ENCODE results near the gene POU3F3.

Gene POU3F3

DNA sequence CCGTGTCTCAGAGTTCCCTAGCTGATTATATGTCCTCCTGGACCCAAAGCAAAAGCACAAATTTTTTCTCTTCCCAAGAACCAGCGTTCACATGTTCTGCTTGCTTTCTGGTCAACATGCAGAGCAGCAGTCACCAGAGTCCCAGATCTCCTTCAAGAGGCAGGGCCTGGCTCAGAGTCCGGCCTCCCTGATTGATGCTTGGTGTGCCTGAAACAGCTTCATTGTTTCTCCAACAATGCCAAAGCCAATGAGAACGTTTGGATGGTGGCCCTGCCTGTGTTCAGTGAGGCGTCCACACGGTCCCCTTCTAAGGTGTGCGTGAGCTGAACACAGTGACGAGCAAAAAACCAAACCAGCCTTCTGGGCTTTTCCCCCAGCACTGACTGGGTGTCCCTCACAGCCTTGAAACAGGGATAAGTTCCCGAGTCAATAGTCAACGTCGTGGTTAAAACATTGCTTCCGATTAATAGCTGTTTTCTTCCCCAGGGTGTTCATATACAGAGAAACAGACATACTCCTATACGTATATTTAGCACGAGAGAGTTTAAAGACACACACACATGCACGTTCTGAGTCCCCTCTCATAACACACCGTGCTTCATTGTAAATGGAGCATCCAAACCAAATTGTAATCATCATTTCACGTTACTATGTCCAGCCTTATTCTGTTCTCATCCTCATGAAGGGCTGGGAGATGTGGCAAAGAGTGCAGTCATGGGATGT lies 19.3 kb upstream of the POU3F3 start:
- no peak overlapping the region for H3K4me3 ChIP-seq (ENCODE audit: insufficient read depth, low read depth, low read length, poor library complexity, severe bottlenecking)
- no peaks in the 10 kb centered on the region for H3K36me3 ChIP-seq (ENCODE audit: control insufficient read depth, insufficient read depth, low read length)
- H3K9me3 ChIP-seq (ENCODE audit: control insufficient read depth, low read length) = no peaks in the 10 kb centered on the region
- no peaks in the 10 kb centered on the region for H3K4me1 ChIP-seq (ENCODE audit: control insufficient read depth, insufficient read depth, low read length, poor library complexity, severe bottlenecking)
- no peak overlapping the region for H3K27ac ChIP-seq (ENCODE audit: insufficient read depth, low read length, poor library complexity, severe bottlenecking)
- DNase-seq = no peak
- H3K27me3 ChIP-seq (replicated peaks; ENCODE audit: control insufficient read depth, insufficient read depth, low read length, poor library complexity, severe bottlenecking) = no peaks in the 10 kb centered on the region

- no peak for DNase-seq
- Histone ChIP-seq H3K27ac (ENCODE audit: insufficient read depth, low read length, poor library complexity, severe bottlenecking) (no peak overlapping the region), H3K9me3 (ENCODE audit: control insufficient read depth, low read length) (no peaks in the 10 kb centered on the region), H3K4me3 (ENCODE audit: insufficient read depth, low read depth, low read length, poor library complexity, severe bottlenecking) (no peak overlapping the region), H3K36me3 (ENCODE audit: control insufficient read depth, insufficient read depth, low read length) (no peaks in the 10 kb centered on the region), H3K4me1 (ENCODE audit: control insufficient read depth, insufficient read depth, low read length, poor library complexity, severe bottlenecking) (no peaks in the 10 kb centered on the region), H3K27me3 (replicated peaks; ENCODE audit: control insufficient read depth, insufficient read depth, low read length, poor library complexity, severe bottlenecking) (no peaks in the 10 kb centered on the region)
Measured at GRCh38 chr2:104836265-104836664, 17.6 kb upstream of the POU3F3 start.

DNA sequence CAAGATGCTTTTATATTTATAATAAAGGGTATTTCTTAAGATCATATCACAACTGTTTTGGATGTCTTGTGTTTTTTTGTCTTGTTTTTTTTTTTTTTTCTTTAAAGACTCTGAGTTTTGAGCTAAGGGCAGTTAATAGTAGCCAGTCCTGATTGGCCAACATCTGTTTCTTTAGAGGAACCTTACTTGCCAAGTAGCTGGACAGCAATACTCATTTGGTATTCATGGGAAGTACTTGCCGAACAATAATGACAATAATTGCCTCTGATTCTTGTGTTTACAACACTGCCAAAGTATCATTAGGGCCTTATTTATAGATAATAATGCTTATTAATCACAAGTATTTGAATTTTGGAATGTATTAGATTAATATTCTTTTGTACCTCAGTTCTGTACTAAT lies 17.1 kb upstream of the POU3F3 start:
- Histone ChIP-seq H3K27me3 (replicated peaks; ENCODE audit: control insufficient read depth, insufficient read depth, low read length, poor library complexity, severe bottlenecking) (peaks cover under 1% of the 10 kb centered on the region), H3K27ac (ENCODE audit: insufficient read depth, low read length, poor library complexity, severe bottlenecking) (no peak overlapping the region), H3K4me1 (ENCODE audit: control insufficient read depth, insufficient read depth, low read length, poor library complexity, severe bottlenecking) (no peaks in the 10 kb centered on the region), H3K4me3 (ENCODE audit: insufficient read depth, low read depth, low read length, poor library complexity, severe bottlenecking) (no peak overlapping the region), H3K36me3 (ENCODE audit: control insufficient read depth, insufficient read depth, low read length) (no peaks in the 10 kb centered on the region), H3K9me3 (ENCODE audit: control insufficient read depth, low read length) (no peaks in the 10 kb centered on the region)
- no peak for DNase-seq

DNA sequence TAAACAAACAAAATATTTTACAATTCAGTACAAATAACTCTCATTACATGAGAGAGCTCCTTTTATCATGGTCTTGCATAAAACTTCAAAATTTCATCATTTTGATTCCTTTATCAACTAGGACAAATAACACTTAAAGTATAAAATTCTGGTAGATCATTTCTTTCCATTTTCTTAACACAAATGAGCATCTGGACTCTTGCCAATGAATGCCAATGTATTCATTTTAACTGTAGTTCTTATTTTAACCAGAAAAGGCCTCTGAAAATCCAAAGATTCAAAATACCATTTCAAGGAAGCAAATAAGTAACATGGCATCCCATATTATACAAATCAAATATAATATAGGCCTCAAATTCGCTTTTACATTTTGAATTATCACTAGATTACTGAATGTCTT lies 13.8 kb upstream of the POU3F3 start:
- peaks cover 20% of the 10 kb centered on the region for H3K27me3 ChIP-seq (replicated peaks; ENCODE audit: control insufficient read depth, insufficient read depth, low read length, poor library complexity, severe bottlenecking)
- no peak overlapping the region for H3K27ac ChIP-seq (ENCODE audit: insufficient read depth, low read length, poor library complexity, severe bottlenecking)
- H3K4me1 ChIP-seq (ENCODE audit: control insufficient read depth, insufficient read depth, low read length, poor library complexity, severe bottlenecking) = no peaks in the 10 kb centered on the region

DNA sequence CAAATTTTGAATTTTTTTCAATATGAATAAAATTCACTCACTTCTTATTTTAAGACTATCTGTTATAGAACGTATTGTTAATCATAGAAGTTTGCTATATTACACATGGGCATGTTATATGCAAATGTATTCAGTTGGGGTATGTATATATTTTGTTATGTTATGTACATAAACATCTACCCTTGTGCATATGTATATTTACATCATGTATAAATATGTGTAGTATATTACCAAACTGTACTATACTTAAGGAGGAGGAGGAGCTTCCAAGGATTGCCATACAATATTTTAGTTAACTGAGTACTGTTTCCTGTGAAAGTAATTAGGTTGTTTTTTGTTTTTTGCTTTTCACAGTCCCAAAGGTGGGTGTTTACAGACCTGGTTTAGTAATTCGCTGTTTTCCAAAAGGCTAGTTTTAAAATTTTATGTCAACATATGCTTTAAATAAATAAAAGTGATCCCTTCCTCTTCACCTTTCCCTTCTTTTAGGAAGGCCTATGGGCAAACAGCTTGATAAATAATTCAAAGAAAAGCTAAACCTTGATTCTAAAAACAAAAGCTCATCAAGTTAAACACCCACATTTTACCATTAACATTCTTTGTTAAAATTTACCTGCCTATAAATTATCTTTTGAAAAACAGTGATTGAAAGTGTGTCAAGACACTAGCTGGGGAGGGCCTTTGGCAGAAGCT lies 12.9 kb upstream of the POU3F3 start:
- Histone ChIP-seq H3K27me3 (replicated peaks; ENCODE audit: control insufficient read depth, insufficient read depth, low read length, poor library complexity, severe bottlenecking) (peaks cover 29% of the 10 kb centered on the region), H3K4me3 (ENCODE audit: insufficient read depth, low read depth, low read length, poor library complexity, severe bottlenecking) (no peak overlapping the region), H3K4me1 (ENCODE audit: control insufficient read depth, insufficient read depth, low read length, poor library complexity, severe bottlenecking) (no peaks in the 10 kb centered on the region), H3K27ac (ENCODE audit: insufficient read depth, low read length, poor library complexity, severe bottlenecking) (no peak overlapping the region), H3K36me3 (ENCODE audit: control insufficient read depth, insufficient read depth, low read length) (no peaks in the 10 kb centered on the region), H3K9me3 (ENCODE audit: control insufficient read depth, low read length) (no peaks in the 10 kb centered on the region)
- DNase-seq = no peak

More for the DNA sequence above, 13.8 kb upstream of the POU3F3 start:
- no peak for DNase-seq
- Histone ChIP-seq H3K4me3 (ENCODE audit: insufficient read depth, low read depth, low read length, poor library complexity, severe bottlenecking) (no peak overlapping the region), H3K9me3 (ENCODE audit: control insufficient read depth, low read length) (no peaks in the 10 kb centered on the region), H3K36me3 (ENCODE audit: control insufficient read depth, insufficient read depth, low read length) (no peaks in the 10 kb centered on the region)

- Histone ChIP-seq H3K27ac (ENCODE audit: insufficient read depth, low read length, poor library complexity, severe bottlenecking) (no peak overlapping the region), H3K9me3 (ENCODE audit: control insufficient read depth, low read length) (no peaks in the 10 kb centered on the region), H3K4me3 (ENCODE audit: insufficient read depth, low read depth, low read length, poor library complexity, severe bottlenecking) (no peak overlapping the region), H3K4me1 (ENCODE audit: control insufficient read depth, insufficient read depth, low read length, poor library complexity, severe bottlenecking) (no peaks in the 10 kb centered on the region), H3K36me3 (ENCODE audit: control insufficient read depth, insufficient read depth, low read length) (no peaks in the 10 kb centered on the region), H3K27me3 (replicated peaks; ENCODE audit: control insufficient read depth, insufficient read depth, low read length, poor library complexity, severe bottlenecking) (peaks cover 35% of the 10 kb centered on the region)
- DNase-seq = no peak
Measured at GRCh38 chr2:104841744-104842143, 12.2 kb upstream of the POU3F3 start.

DNA sequence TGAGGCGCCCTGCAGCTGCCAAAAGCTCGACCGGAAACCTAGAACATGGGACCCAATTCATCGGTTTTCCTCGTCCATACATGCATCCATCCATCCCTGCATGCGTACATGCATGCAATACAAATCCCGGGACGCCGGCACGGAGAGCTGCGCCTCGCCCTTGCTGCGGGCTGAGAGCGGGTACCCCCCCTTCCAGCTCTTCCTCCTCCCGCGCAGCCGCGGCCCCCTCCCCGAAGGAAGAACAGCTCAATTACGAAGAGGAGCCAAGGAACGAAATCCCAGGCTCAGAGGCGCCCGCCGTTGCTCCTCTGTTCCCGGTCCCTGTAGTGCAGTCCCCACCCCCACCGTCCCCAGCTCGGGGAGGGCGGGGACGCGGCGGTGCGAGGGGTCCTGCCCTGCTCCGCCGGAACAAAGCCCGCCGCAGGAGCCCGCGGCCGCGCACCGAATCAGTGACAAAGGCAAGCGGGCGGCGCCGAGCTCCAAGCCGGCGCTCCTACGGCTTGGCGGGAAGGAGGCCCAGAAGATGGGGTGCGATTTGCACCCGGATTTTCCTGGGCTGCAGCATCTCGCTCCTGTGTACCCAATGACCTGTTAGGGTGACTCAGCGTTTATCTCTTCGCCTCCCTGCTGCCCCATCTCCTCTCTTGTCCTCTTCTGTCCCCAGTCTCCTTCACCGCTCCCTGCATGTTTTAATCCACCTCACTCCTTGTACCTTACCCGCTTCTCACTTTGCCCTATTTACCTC lies 8.9 kb upstream of the POU3F3 start:
- Histone ChIP-seq H3K27ac (ENCODE audit: insufficient read depth, low read length, poor library complexity, severe bottlenecking) (no peak overlapping the region), H3K4me3 (ENCODE audit: insufficient read depth, low read depth, low read length, poor library complexity, severe bottlenecking) (no peak overlapping the region), H3K36me3 (ENCODE audit: control insufficient read depth, insufficient read depth, low read length) (no peaks in the 10 kb centered on the region), H3K27me3 (replicated peaks; ENCODE audit: control insufficient read depth, insufficient read depth, low read length, poor library complexity, severe bottlenecking) (peaks cover 44% of the 10 kb centered on the region), H3K9me3 (ENCODE audit: control insufficient read depth, low read length) (no peaks in the 10 kb centered on the region), H3K4me1 (ENCODE audit: control insufficient read depth, insufficient read depth, low read length, poor library complexity, severe bottlenecking) (no peaks in the 10 kb centered on the region)
- DNase-seq = no peak

DNA sequence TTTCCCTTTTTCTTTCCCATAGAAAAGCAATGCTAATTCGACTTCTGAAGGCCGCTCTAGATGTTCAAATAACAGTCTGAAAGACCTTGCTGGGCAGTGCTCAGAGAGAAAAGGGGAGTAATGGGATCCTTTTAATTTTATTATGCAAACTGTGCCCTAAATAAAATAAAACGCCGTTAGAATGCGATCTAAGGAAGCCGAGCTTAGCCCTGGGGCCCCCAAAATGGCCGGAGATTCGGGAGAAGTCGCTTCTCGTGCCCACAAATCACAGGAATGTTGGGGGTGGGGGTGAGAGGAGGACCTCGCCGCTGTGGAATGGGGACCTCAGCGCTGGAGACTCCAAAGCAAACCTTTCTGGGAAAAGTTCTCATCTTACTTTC lies 8.4 kb upstream of the POU3F3 start:
- DNase-seq = no peak
- no peaks in the 10 kb centered on the region for H3K4me1 ChIP-seq (ENCODE audit: control insufficient read depth, insufficient read depth, low read length, poor library complexity, severe bottlenecking)
- no peak overlapping the region for H3K4me3 ChIP-seq (ENCODE audit: insufficient read depth, low read depth, low read length, poor library complexity, severe bottlenecking)
- no peaks in the 10 kb centered on the region for H3K9me3 ChIP-seq (ENCODE audit: control insufficient read depth, low read length)
- no peaks in the 10 kb centered on the region for H3K36me3 ChIP-seq (ENCODE audit: control insufficient read depth, insufficient read depth, low read length)
- H3K27ac ChIP-seq (ENCODE audit: insufficient read depth, low read length, poor library complexity, severe bottlenecking) = no peak overlapping the region
- H3K27me3 ChIP-seq (replicated peaks; ENCODE audit: control insufficient read depth, insufficient read depth, low read length, poor library complexity, severe bottlenecking) = peaks cover 49% of the 10 kb centered on the region

DNA sequence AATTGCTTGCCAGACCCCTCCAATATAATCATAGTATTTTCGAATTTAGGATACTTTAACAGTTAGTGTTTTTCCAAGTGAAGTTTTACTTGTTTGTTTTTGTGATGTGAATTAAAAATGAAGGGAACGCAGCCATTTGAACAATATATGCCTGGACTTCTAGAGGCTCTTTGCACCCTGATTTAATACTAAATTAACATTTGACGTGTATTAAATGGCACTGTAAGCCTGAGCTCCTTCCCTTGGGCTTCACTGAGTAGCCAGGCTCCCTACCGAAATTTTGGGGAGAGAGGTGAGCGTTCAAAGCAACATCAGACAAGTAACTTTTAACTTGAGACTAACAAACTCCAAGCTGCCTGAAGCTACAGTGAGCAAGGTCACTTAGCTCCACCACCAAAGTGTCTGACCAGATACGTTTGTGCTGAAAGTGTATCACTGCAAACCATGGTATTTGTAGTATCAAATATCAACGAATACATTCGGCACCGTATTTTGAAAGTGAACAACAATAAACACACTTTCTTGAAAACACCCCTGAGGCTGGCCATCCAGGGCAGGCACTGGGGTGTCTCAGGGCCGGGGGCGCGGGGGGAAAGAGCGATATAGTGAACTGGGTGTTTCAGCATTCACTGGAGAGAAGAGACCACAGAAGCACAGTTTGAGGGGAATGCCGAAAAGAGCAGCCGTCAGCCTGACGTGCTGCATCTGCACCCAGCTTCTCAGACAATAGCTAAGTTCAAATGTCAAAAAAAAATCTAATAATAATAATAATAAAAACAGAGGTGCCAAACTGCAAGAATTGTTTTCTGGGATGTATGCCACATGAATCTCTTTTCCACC lies 7.7 kb upstream of the POU3F3 start:
- peaks cover 55% of the 10 kb centered on the region for H3K27me3 ChIP-seq (replicated peaks; ENCODE audit: control insufficient read depth, insufficient read depth, low read length, poor library complexity, severe bottlenecking)
- H3K9me3 ChIP-seq (ENCODE audit: control insufficient read depth, low read length) = no peaks in the 10 kb centered on the region
- no peaks in the 10 kb centered on the region for H3K36me3 ChIP-seq (ENCODE audit: control insufficient read depth, insufficient read depth, low read length)
- DNase-seq = no peak
- H3K4me1 ChIP-seq (ENCODE audit: control insufficient read depth, insufficient read depth, low read length, poor library complexity, severe bottlenecking) = no peaks in the 10 kb centered on the region
- no peak overlapping the region for H3K4me3 ChIP-seq (ENCODE audit: insufficient read depth, low read depth, low read length, poor library complexity, severe bottlenecking)
- no peak overlapping the region for H3K27ac ChIP-seq (ENCODE audit: insufficient read depth, low read length, poor library complexity, severe bottlenecking)
